Activated T-helper 1 cell treated with Interleukin-2 at 50 U/mL for 16 hours (primary cell): ENCODE results near the gene TMEM86B.
A peak's percentile ranks its signal among the peaks of the same experiment; 100 is the strongest.

Experiments
- DNase-seq: peaks from one replicate; pipeline ENCODE4 v3.0.0-alpha.2; 2020; ENCODE audit warnings: low read depth

The TMEM86B gene, protein sequence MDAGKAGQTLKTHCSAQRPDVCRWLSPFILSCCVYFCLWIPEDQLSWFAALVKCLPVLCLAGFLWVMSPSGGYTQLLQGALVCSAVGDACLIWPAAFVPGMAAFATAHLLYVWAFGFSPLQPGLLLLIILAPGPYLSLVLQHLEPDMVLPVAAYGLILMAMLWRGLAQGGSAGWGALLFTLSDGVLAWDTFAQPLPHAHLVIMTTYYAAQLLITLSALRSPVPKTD

GRCh38 chr19:55228403-55229031 lies at the start of gene TMEM86B:
Gene TMEM86B (minus strand): TSS chr19:55228763. CDS start chr19:55228741, 22 bp downstream.
- DNase-seq: no peak

DNA sequence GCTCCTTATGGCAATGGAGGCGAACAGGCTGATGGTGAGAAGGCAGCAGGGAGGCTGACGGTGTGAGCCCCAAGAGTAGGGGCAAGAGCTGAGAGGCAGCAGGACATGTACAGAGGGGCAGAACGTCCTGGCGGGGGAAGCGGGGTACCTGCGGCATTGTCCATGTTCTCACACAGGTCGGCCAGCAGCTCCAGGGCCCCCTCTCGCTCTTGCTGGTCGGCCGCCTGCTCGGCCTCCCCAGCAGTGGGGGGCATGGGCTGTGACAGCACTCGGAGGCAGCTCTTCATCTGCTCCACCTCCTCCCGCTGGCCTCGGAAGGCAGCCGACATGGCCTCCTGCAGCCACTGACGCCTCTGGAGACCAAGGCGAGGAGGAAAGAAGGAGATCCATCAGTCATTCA lies 48.9 kb upstream of the TMEM86B start:
- no peak for DNase-seq

GRCh38 chr19:55276720-55277430 lies 48.3 kb upstream of the TMEM86B start:
- DNase-seq: no peak

GRCh38 chr19:55275851-55276719 lies 47.5 kb upstream of the TMEM86B start:
- no peak for DNase-seq

DNA sequence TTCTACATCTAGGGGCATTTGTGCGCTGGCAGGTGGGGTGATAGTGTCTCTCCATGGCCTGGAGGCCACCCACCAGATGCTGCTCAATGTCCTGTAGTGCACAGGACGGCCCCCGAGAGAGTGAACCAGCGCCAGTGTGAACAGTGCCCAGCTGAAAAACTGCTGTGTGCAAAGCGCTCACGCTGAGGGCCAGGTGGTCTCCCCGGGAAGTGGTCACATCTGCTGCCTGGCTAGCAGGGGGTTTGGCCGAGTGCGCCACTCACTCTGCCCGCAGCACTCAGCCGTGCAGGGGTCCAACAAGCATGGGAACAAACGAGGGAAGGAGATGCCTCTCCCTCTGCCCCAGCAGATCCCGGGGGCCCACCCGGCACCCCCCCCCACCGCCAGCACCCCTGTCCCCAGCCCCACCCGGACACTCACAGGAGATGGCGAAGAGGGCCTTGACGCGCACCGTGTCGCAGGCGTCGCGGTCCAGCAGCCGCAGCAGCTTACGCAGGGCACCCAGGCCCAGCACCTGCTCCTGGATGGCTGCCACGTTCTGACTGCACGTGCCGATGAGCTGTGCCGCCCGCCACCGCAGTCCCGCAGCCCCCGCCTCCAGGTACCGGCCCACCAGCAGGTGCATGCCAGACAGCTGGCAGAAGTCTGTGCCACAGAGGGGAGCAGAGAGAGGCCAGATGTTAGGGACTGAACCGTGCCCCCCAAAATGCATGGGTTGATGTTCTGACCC lies 45.6 kb upstream of the TMEM86B start:
- no peak for DNase-seq

GRCh38 chr19:55272142-55272541 lies 43.6 kb upstream of the TMEM86B start:
- no peak for DNase-seq

GRCh38 chr19:55270172-55270942 lies 41.8 kb upstream of the TMEM86B start:
- DNase-seq: no peak

DNA sequence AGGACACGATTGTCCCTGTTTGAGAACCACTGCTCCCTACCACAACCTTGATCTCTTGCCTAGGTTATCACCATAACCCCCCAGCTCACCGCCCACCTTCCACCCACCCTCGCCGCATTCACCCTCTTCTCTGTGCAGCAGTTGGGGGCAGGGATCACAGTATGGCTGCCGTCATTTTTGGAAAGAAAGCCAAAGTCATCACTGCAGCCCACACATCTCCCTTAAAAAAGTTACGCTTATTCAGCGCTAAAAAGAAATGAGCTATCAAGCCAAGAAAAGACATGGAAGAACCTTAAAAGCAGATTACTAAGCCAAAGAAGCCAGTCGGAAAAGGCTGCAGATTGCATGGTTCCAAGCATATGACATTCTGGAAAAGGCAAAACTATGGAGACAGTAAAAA lies 40.7 kb upstream of the TMEM86B start:
- no peak for DNase-seq

DNA sequence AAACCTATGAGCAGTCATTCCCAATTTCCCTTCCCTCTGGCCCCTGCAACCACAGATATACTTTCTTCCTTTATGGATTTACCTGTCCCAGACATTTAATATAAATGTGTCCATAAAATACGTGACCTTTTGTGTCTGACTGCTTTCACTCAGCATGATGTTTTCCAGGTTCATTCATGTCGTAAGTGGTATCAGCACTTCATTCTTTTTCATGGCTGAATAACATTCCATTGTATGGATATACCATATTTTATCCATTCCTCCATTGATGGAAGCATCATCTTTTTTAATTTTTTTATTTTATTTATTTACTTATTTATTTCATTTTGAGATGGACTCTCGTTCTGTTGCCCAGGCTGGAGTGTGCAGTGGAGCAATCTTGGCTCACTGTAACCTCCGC lies 38.3 kb upstream of the TMEM86B start:
- DNase-seq: no peak

- DNase-seq: no peak
Observed at GRCh38 chr19:55266404-55266803, 37.8 kb upstream of the TMEM86B start.

DNA sequence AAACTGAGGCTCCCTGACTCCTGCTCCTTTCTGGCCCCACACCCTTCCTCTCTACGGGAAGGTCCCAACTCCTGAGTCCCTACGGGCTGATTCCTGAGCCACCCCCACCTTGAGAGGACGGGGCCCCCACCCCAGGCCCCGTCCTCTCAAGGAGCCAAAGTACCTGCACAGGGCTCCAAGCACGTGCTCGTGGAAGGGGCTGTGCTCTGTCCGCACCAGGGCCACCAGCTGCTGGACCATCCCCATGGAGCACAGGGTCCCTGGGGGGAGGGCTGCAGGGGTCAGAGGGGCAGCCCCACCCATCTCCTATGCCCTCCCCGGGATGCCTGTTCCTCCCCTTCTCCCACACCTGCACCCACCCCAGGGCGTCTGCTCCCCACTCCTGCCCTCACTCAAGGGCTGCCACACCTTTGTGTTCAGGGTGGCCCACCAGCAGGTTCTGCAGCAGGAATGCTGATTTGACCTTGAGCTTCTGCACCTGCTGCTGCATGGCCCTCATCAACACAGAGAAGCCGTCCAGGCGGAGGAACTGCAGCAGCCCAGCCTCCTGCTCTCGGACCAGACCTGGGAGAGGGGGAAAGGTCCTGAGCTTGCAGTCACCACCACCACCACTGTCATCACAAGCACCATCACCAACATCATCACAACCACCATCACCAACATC lies 37.3 kb upstream of the TMEM86B start:
- DNase-seq: no peak

DNA sequence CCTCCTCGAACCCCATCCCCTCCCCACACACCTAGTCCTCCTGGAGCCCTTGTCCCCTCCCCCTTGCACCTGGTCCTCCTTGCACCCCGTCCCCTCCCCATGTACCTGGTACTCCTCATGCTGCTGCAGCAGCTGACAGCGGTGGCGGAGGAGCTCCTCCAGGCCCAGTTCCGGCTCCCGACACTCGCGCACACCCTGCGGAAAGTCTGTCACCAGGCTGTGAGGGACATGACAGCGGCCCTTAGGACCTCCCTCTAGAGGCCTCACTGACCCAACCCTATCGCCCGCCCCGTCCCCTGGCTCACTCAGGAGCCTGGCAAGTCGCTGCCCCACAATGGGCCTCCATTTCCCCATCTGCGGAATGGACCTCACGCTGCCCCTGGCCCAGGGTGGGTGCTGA lies 36.6 kb upstream of the TMEM86B start:
- DNase-seq: no peak

DNA sequence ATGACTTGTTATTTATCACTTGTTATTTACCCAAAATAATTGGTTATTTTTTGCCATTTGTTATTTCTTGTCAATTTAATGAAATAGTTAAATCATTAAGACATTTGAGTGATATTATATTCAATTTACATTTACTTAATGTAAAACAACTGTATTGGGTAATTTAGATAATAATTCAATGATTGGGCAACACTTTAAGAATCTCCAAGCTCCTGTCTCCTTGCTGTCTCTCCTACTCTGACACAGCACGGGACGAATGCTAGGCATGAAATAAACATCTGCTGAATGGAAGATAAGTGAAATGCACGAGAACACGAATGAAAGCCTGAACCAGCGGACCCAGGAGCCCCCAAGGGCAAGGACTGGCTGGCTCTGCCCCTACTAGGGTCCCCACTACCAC lies 36.0 kb upstream of the TMEM86B start:
- DNase-seq: no peak

- DNase-seq: no peak
Observed at GRCh38 chr19:55262359-55262758, 33.8 kb upstream of the TMEM86B start.

DNA sequence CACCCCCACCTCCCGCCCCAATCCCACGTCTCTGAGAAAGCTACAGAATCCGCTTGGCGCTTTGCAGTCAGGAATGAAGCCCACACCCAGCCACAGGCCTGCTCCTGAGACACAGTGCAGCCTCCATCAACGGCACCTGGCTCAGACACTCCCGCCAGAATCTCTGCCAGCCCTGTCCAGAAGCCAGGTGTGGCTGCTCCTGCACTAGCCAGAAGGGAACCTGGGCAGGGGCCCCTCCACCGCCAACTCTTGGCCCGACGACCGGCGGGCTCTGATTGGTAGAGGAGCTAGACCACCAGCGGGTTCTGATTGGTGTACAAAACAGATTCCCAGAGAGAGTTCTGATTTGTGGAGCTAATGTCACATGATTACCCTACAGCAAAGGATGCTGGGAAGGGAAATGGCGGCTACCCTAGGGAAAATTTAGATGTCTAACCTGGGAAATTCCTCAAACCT lies 33.1 kb upstream of the TMEM86B start:
- DNase-seq: no peak

GRCh38 chr19:55259540-55260210 lies 31.1 kb upstream of the TMEM86B start:
- no peak for DNase-seq

DNA sequence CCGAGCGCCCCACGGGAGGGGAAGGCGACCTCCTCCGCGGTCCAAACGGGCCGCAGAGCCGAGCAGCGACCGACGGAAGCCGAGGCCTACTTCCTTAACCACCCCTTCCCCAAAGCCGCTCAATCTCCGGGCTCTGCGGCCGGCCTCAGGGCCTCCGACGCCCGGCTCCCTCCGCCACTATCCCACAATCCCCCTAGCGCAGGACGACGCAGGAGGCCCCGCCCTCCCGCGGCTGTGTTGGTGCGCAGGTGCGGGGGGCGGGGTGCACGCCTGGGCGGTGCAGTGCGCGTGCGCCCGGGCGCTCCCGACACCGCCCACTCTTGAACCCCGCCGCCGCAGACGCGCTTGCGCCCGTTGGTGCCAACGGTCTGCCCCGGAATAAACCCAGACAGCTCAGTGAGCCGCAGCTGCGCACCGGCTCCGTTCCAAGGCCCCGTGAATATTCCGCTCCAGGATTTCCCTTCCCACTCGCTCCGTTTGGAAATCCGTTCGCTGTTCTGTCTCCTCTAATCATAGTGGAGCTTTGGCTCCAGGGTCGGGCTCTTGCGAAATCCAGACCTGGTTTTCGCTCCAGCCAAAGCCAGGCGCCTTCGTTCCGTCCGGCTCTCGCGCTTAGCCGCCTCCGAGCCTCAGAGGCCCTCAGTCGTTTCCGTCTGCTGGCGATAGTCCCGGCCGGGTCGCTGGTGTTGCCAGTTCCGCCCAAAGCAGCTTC lies 30.4 kb upstream of the TMEM86B start, which contains the start of gene PPP6R1:
TSS of gene PPP6R1 (minus strand) at position 190 of the 712 bp plus-strand sequence. CDS start 11,914 bp downstream, outside the sequence.
- DNase-seq: peak; percentile 93

- DNase-seq: peak; percentile 35
Observed at GRCh38 chr19:55258476-55258827, 29.9 kb upstream of the TMEM86B start.
